Natural killer cell (primary cell): Measurements from ENCODE around the gene PLA2G4A. TPM values are rescaled to one million over a fixed set of nuclear protein-coding genes. Genes with fewer than 3 reads are reported as not detected.

Source experiments
- ATAC-seq, 3 donors: fragments of 150-1000 bp in 2 of 3; fragments of 200-7000 bp in 1 of 3; cut with Tn5 transposase; 1 replicate in 1 of 3; 2 replicates in 2 of 3; pipeline ENCODE4 v1.10.0; 2021; ENCODE audit warnings: mild to moderate bottlenecking in 2 of 3, moderate library complexity in 2 of 3
- DNase-seq, 2 donors: peaks; one replicate each; pipeline versions ENCODE4 v3.0.0 to v3.0.0-alpha.2; 2013 to 2021; ENCODE audit warnings: mixed read lengths in 1 of 2
- H3K27ac ChIP-seq: one replicate; pipeline ENCODE4 v1.5.1; 2013; ENCODE audit warnings: mild to moderate bottlenecking, low read length
- H3K27me3 ChIP-seq: one replicate; pipeline ENCODE4 v1.6.1; 2013; ENCODE audit warnings: low read length; ENCODE audit not compliant: control insufficient read depth, insufficient read depth
- H3K36me3 ChIP-seq: one replicate; pipeline ENCODE4 v1.6.1; 2013; ENCODE audit warnings: low read length; ENCODE audit not compliant: control insufficient read depth, insufficient read depth
- H3K4me1 ChIP-seq: one replicate; pipeline ENCODE4 v1.6.1; 2013; ENCODE audit warnings: low read length; ENCODE audit not compliant: control insufficient read depth, insufficient read depth
- H3K4me3 ChIP-seq: one replicate; pipeline ENCODE4 v1.5.1; 2013; ENCODE audit warnings: low read length
- H3K9me3 ChIP-seq: one replicate; pipeline ENCODE4 v1.6.1; 2013; ENCODE audit warnings: low read length; ENCODE audit not compliant: control insufficient read depth, insufficient read depth
- H3K27ac Mint-ChIP-seq, 2 donors: one replicate each; pipeline ENCODE4 v1.8.0; 2022; ENCODE audit warnings: mild to moderate bottlenecking in 2 of 2, mixed read lengths in 2 of 2, moderate library complexity in 1 of 2
- H3K27me3 Mint-ChIP-seq, 2 donors: one replicate each; pipeline ENCODE4 v1.8.0; 2022; ENCODE audit warnings: low read depth in 2 of 2, mixed read lengths in 2 of 2
- H3K36me3 Mint-ChIP-seq: one replicate; pipeline ENCODE4 v1.8.0; 2022; ENCODE audit warnings: mixed read lengths
- H3K4me1 Mint-ChIP-seq, 2 donors: one replicate each; pipeline ENCODE4 v1.8.0; 2022; ENCODE audit warnings: mixed read lengths in 2 of 2
- H3K4me3 Mint-ChIP-seq: one replicate; pipeline ENCODE4 v1.8.0; 2022; ENCODE audit warnings: mild to moderate bottlenecking, moderate library complexity, mixed read lengths
- H3K9me3 Mint-ChIP-seq, 2 donors: one replicate each; pipeline ENCODE4 v1.8.0; 2022; ENCODE audit warnings: mixed read lengths in 2 of 2
- CTCF ChIP-seq: fragments of 200-600 bp; IDR thresholded peaks from one replicate; pipeline ENCODE4 v1.8.0; 2022; ENCODE audit warnings: antibody characterized with exemption
- WGBS: methylation state at CpG from one replicate; pipeline ENCODE4 v1.1.7; 2013; ENCODE audit warnings: missing lambda C conversion rate; ENCODE audit not compliant: insufficient coverage; 5-methylcytosine and 5-hydroxymethylcytosine counted together
- intact Hi-C: fragments of 100-400 bp; cut with micrococcal nuclease; formaldehyde crosslinking; loops from one replicate; pipeline ENCODE4 v1.14.2; 2022
- total RNA-seq, 4 donors: library from RNA; stranded (reverse); fragments of 120-200 nt in 1 of 4; gene quantifications; one replicate each; pipeline versions ENCODE4 v1.2.3 to v1.2.4, GENCODE V29; 2013 to 2022

Gene PLA2G4A
- total RNA-seq, 3 donors from 2014 or later (not counting 1 experiment from before 2014, with no cell fraction given): 0.33 to 1.3 (median 0.45) TPM

- Mint-ChIP-seq H3K4me3 (no peak overlapping the region), H3K36me3 (no peaks in the 10 kb centered on the region), H3K9me3 (no peaks in the 10 kb centered on the region), H3K27me3 (no peaks in the 10 kb centered on the region), H3K27ac (peak overlapping the region in 1 of 2 donors; percentile 45), H3K4me1 (no peaks in the 10 kb centered on the region)
- intact Hi-C loops: no loop called here
- DNase-seq: no peak
- 66% methylated on average over 2 of the region's 3 CpGs for WGBS
- H3K4me3 ChIP-seq: no peak overlapping the region
- no peak for ATAC-seq
- H3K36me3 ChIP-seq: no peaks in the 10 kb centered on the region
- H3K27ac ChIP-seq: no peak overlapping the region
- no peaks in the 10 kb centered on the region for H3K9me3 ChIP-seq
- no peaks in the 10 kb centered on the region for H3K4me1 ChIP-seq
- TF ChIP-seq CTCF: no peak
- H3K27me3 ChIP-seq: no peaks in the 10 kb centered on the region
Observed at GRCh38 chr1:186865857-186866256, 37.1 kb downstream of the PLA2G4A start.

GRCh38 chr1:186869526-186870228, 40.9 kb downstream of the PLA2G4A start:
- Mint-ChIP-seq H3K27me3 (no peaks in the 10 kb centered on the region), H3K27ac (no peak overlapping the region), H3K36me3 (no peaks in the 10 kb centered on the region), H3K9me3 (no peaks in the 10 kb centered on the region), H3K4me3 (no peak overlapping the region), H3K4me1 (no peaks in the 10 kb centered on the region)
- H3K27me3 ChIP-seq: no peaks in the 10 kb centered on the region
- H3K4me3 ChIP-seq: no peak overlapping the region
- WGBS: 55% methylated on average over 1 of the region's 1 CpG
- TF ChIP-seq CTCF: no peak
- DNase-seq (no peak), ATAC-seq (no peak)
- no peaks in the 10 kb centered on the region for H3K9me3 ChIP-seq
- no peaks in the 10 kb centered on the region for H3K4me1 ChIP-seq
- intact Hi-C loops: no loop called here
- no peaks in the 10 kb centered on the region for H3K36me3 ChIP-seq
- H3K27ac ChIP-seq: no peak overlapping the region

GRCh38 chr1:186871784-186872183, 43.0 kb downstream of the PLA2G4A start:
- no peaks in the 10 kb centered on the region for H3K27me3 Mint-ChIP-seq
- no peak overlapping the region for H3K4me3 Mint-ChIP-seq
- DNase-seq (no peak), ATAC-seq (no peak)
- H3K9me3 ChIP-seq: no peaks in the 10 kb centered on the region
- H3K36me3 ChIP-seq: no peaks in the 10 kb centered on the region
- no peaks in the 10 kb centered on the region for H3K36me3 Mint-ChIP-seq
- no peaks in the 10 kb centered on the region for H3K27me3 ChIP-seq
- no peak overlapping the region for H3K27ac Mint-ChIP-seq
- no CpG with 5 or more reads among the region's 1 CpG for WGBS
- H3K4me1 Mint-ChIP-seq: no peaks in the 10 kb centered on the region
- intact Hi-C loops: no loop called here
- no peak overlapping the region for H3K4me3 ChIP-seq
- H3K9me3 Mint-ChIP-seq: no peaks in the 10 kb centered on the region
- H3K27ac ChIP-seq: no peak overlapping the region
- no peaks in the 10 kb centered on the region for H3K4me1 ChIP-seq
- no peak for TF ChIP-seq CTCF

GRCh38 chr1:186872291-186872690, 43.5 kb downstream of the PLA2G4A start:
- Mint-ChIP-seq H3K36me3 (no peaks in the 10 kb centered on the region), H3K4me1 (no peaks in the 10 kb centered on the region), H3K27ac (no peak overlapping the region), H3K27me3 (no peaks in the 10 kb centered on the region), H3K9me3 (no peaks in the 10 kb centered on the region), H3K4me3 (no peak overlapping the region)
- no peak overlapping the region for H3K27ac ChIP-seq
- H3K27me3 ChIP-seq: no peaks in the 10 kb centered on the region
- H3K4me1 ChIP-seq: no peaks in the 10 kb centered on the region
- H3K9me3 ChIP-seq: no peaks in the 10 kb centered on the region
- WGBS: 91% methylated on average over 4 of the region's 5 CpGs
- no peak for TF ChIP-seq CTCF
- H3K36me3 ChIP-seq: no peaks in the 10 kb centered on the region
- no peak for DNase-seq
- intact Hi-C loops: no loop called here
- no peak overlapping the region for H3K4me3 ChIP-seq
- no peak for ATAC-seq
